ENCODE data around the gene KANSL1.

DNA sequence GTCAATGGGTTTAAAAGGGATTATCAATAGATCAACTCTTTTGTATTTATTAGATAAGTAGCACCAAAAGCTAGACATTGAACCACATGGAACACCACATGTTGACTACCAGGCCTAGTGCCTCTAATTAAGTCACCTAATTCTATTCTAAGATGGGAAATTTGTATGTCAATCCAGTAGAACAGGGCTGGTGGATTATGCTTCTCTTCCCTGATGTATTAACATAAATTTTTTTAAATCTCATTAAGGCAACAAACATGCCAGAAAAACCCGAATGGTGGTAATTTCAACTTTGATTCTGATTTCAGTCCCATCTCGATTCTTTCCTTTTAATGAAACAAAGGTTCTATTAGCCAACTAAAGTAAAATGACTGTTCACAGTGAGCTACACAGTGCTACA is 92.6 kb downstream of the KANSL1 start:
- TF ChIP-seq CTCF (IDR thresholded peaks at IDR 0.05): no peak
- no peak for TF ChIP-seq EP300 (IDR thresholded peaks at IDR 0.05)
- TF ChIP-seq POLR2A (IDR thresholded peaks at IDR 0.05): no peak
